OCI-LY1 (cell line): ENCODE results near the gene ESRRA.

Experiments used
- H2AFZ ChIP-seq: fragments of 200-600 bp; sonication (generic), shearing (Covaris generic); 2 replicates; pipeline ENCODE4 v1.6.0; 2014; ENCODE audit warnings: antibody characterized with exemption, mild to moderate bottlenecking, low read length
- H3F3A ChIP-seq: fragments of 200-600 bp; sonication (generic), shearing (Covaris generic); 2 replicates; pipeline ENCODE4 v1.6.0; 2014; ENCODE audit warnings: mild to moderate bottlenecking, antibody characterized with exemption, low read length, moderate library complexity; ENCODE audit not compliant: insufficient read depth
- H3K27ac ChIP-seq: fragments of 200-600 bp; sonication (generic); 2 replicates; pipeline ENCODE4 v1.5.1; 2014; ENCODE audit warnings: low read length, mixed run types, mild to moderate bottlenecking, low read depth; ENCODE audit not compliant: poor library complexity, severe bottlenecking
- H3K27me3 ChIP-seq: fragments of 200-600 bp; sonication (generic); 2 replicates; pipeline ENCODE4 v1.6.0; 2014; ENCODE audit warnings: antibody characterized with exemption, mild to moderate bottlenecking, low read length, moderate library complexity; ENCODE audit not compliant: insufficient read depth
- H3K36me3 ChIP-seq: fragments of 200-600 bp; sonication (generic); 2 replicates; pipeline ENCODE4 v1.6.1; 2014; ENCODE audit warnings: mild to moderate bottlenecking, antibody characterized with exemption, low read length, moderate library complexity, mixed read lengths; ENCODE audit not compliant: insufficient read depth
- H3K4me1 ChIP-seq: fragments of 200-600 bp; sonication (generic); 2 replicates; pipeline ENCODE4 v1.5.1; 2014; ENCODE audit warnings: mild to moderate bottlenecking, low read length, moderate library complexity; ENCODE audit not compliant: insufficient read depth, severe bottlenecking
- H3K4me2 ChIP-seq: fragments of 200-600 bp; sonication (generic), shearing (Covaris generic); 2 replicates; pipeline ENCODE4 v1.6.1; 2014; ENCODE audit warnings: low read length
- H3K4me3 ChIP-seq: fragments of 200-600 bp; sonication (generic); 2 replicates; pipeline ENCODE4 v1.5.1; 2014; ENCODE audit warnings: low read length, low read depth, mild to moderate bottlenecking, mixed read lengths; ENCODE audit not compliant: poor library complexity, severe bottlenecking
- H3K79me2 ChIP-seq: fragments of 200-600 bp; shearing (Covaris generic); 2 replicates; pipeline ENCODE4 v1.6.1; 2016; ENCODE audit warnings: mixed run types, low read length, mixed read lengths; ENCODE audit not compliant: insufficient read depth
- H3K9ac ChIP-seq: fragments of 200-600 bp; sonication (generic), shearing (Covaris generic); 2 replicates; pipeline ENCODE4 v1.6.1; 2014; ENCODE audit warnings: mild to moderate bottlenecking, low read length, mixed read lengths
- H3K9me2 ChIP-seq: fragments of 200-600 bp; sonication (generic), shearing (Covaris generic); 2 replicates; pipeline ENCODE4 v1.6.1; 2014; ENCODE audit warnings: low read depth, mild to moderate bottlenecking, low read length, mixed read lengths
- H3K9me3 ChIP-seq: fragments of 200-600 bp; shearing (Covaris generic); 2 replicates; pipeline ENCODE4 v1.6.1; 2014; ENCODE audit warnings: low read length, mixed read lengths
- H4K20me1 ChIP-seq: fragments of 200-600 bp; sonication (generic), shearing (Covaris generic); 2 replicates; pipeline ENCODE4 v1.6.0; 2016; ENCODE audit warnings: mild to moderate bottlenecking, low read length; ENCODE audit not compliant: insufficient read depth
- CTCF ChIP-seq: fragments of 200-600 bp; sonication (generic), shearing (Covaris generic); IDR thresholded peaks from 2 replicates; pipeline ENCODE4 v1.5.1; 2017; ENCODE audit warnings: mild to moderate bottlenecking, antibody characterized with exemption, low read length, moderate library complexity, mixed read lengths
- EZH2 ChIP-seq: fragments of 200-600 bp; sonication (generic), shearing (Covaris generic); IDR thresholded peaks from 2 replicates; pipeline ENCODE4 v1.8.0; 2017; ENCODE audit warnings: borderline replicate concordance, mixed run types, mild to moderate bottlenecking, antibody characterized with exemption, low read length, moderate library complexity, mixed read lengths

The ESRRA gene

GRCh38 chr11:64304032-64304315, 1.4 kb upstream of the ESRRA start:
- H3K9me2 ChIP-seq = no peaks in the 10 kb centered on the region
- peak overlapping the region; percentile 95; the same call in 1 of the 2 replicates for H3K9ac ChIP-seq
- peak overlapping the region; percentile 77 for H3K4me3 ChIP-seq
- no peak overlapping the region for H3K27ac ChIP-seq
- no peak overlapping the region for H2AFZ ChIP-seq
- TF ChIP-seq EZH2 = no peak
- no peak for TF ChIP-seq CTCF
- H3F3A ChIP-seq = no peaks in the 10 kb centered on the region
- peaks cover 27% of the 10 kb centered on the region for H3K4me1 ChIP-seq
- no peaks in the 10 kb centered on the region; the same call in 1 of the 2 replicates for H3K27me3 ChIP-seq
- H3K79me2 ChIP-seq = peaks cover 10% of the 10 kb centered on the region
- H4K20me1 ChIP-seq = no peaks in the 10 kb centered on the region
- H3K4me2 ChIP-seq = peak overlapping the region; percentile 82
- H3K36me3 ChIP-seq = peaks cover 9% of the 10 kb centered on the region; the same call in 1 of the 2 replicates
- H3K9me3 ChIP-seq = no peaks in the 10 kb centered on the region

GRCh38 chr11:64304316-64305072, 830 bp upstream of the ESRRA start:
- no peaks in the 10 kb centered on the region for H3F3A ChIP-seq
- H4K20me1 ChIP-seq = no peaks in the 10 kb centered on the region
- H3K9me2 ChIP-seq = no peaks in the 10 kb centered on the region
- peak overlapping the region; percentile 82 for H3K4me2 ChIP-seq
- peaks cover 9% of the 10 kb centered on the region; the same call in 1 of the 2 replicates for H3K36me3 ChIP-seq
- H3K27me3 ChIP-seq = no peaks in the 10 kb centered on the region; the same call in 1 of the 2 replicates
- H3K27ac ChIP-seq = peak overlapping the region; percentile 95
- H3K9me3 ChIP-seq = no peaks in the 10 kb centered on the region
- no peak for TF ChIP-seq EZH2
- peak; percentile 98 for TF ChIP-seq CTCF
- H3K79me2 ChIP-seq = peaks cover 10% of the 10 kb centered on the region
- no peak overlapping the region for H2AFZ ChIP-seq
- H3K4me1 ChIP-seq = peaks cover 27% of the 10 kb centered on the region
- H3K9ac ChIP-seq = peak overlapping the region; percentile 95
- peak overlapping the region; percentile 77 for H3K4me3 ChIP-seq

- Histone ChIP-seq H4K20me1 (no peaks in the 10 kb centered on the region), H3K4me3 (peak overlapping the region; percentile 70), H3K27ac (peak overlapping the region; percentile 4), H3K9ac (peak overlapping the region; percentile 92), H3K79me2 (peaks cover 10% of the 10 kb centered on the region), H3K36me3 (peaks cover 14% of the 10 kb centered on the region; the same call in 1 of the 2 replicates), H3F3A (no peaks in the 10 kb centered on the region), H3K9me2 (no peaks in the 10 kb centered on the region), H3K9me3 (no peaks in the 10 kb centered on the region), H3K4me2 (peak overlapping the region; percentile 94), H2AFZ (no peak overlapping the region), H3K4me1 (peaks cover 20% of the 10 kb centered on the region), H3K27me3 (no peaks in the 10 kb centered on the region)
- TF ChIP-seq EZH2 (no peak), CTCF (peak; percentile 65)
Observed at GRCh38 chr11:64305691-64306562, 603 bp downstream of the ESRRA start.
